IMR-90 (cell line): ENCODE measurements around the gene EPHB1. TPM values are rescaled to one million over a fixed set of nuclear protein-coding genes. Genes with fewer than 3 reads are reported as not detected.

Source experiments
- ATAC-seq: fragments of 200-7000 bp; cut with Tn5 transposase; 2 replicates; pipeline ENCODE4 v1.9.1; 2020; ENCODE audit warnings: low read depth, mild to moderate bottlenecking, moderate library complexity
- BruUV-seq: library from RNA; stranded (reverse); fragments of 400-500 nt; replicated peaks from 2 replicates; lab custom pipeline; 2021; lab: Mats Ljungman, UMichigan
- CTCF ChIA-PET: fragments of 300-600 bp; formaldehyde crosslinking; extraction: SDS; loops from one replicate; lab custom pipeline; 2021; ENCODE audit warnings: antibody characterized with exemption; lab: Yijun Ruan, JAX
- POLR2A ChIA-PET: fragments of 300-600 bp; sonication (Branson Sonifier 250); formaldehyde crosslinking; loops from one replicate; lab custom pipeline; 2022; ENCODE audit warnings: antibody characterized with exemption; ENCODE audit not compliant: unreplicated experiment; lab: Charles Lee
- DNase-seq: peaks from one replicate; pipeline ENCODE4 v3.0.0; 2013
- H2AFZ ChIP-seq: replicated peaks from 2 replicates; pipeline ENCODE3; 2013; ENCODE audit warnings: low read length, mild to moderate bottlenecking; ENCODE audit not compliant: poor library complexity
- H2AK5ac ChIP-seq: 2 replicates; pipeline ENCODE4 v1.6.1; 2013; ENCODE audit warnings: low read depth, low read length, inconsistent platforms
- H2AK9ac ChIP-seq: replicated peaks from 2 replicates; pipeline ENCODE3; 2013; ENCODE audit warnings: mild to moderate bottlenecking, low read depth, low read length, moderate library complexity; ENCODE audit not compliant: poor library complexity
- H2BK120ac ChIP-seq: 2 replicates; pipeline ENCODE4 v1.6.1; 2013; ENCODE audit warnings: low read depth, low read length, inconsistent platforms
- H2BK15ac ChIP-seq: 3 replicates; pipeline ENCODE4 v1.6.1; 2013; ENCODE audit warnings: low read depth, low read length, inconsistent platforms
- H2BK20ac ChIP-seq: 2 replicates; pipeline ENCODE4 v1.6.1; 2013; ENCODE audit warnings: low read depth, mild to moderate bottlenecking, inconsistent platforms, low read length, moderate library complexity
- H2BK5ac ChIP-seq: 2 replicates; pipeline ENCODE4 v1.6.1; 2013; ENCODE audit warnings: mild to moderate bottlenecking, low read depth, low read length, inconsistent platforms; ENCODE audit not compliant: poor library complexity, severe bottlenecking
- H3K14ac ChIP-seq: replicated peaks from 2 replicates; pipeline ENCODE4 v1.6.1; 2013; ENCODE audit warnings: low read depth, low read length, inconsistent platforms
- H3K18ac ChIP-seq: 2 replicates; pipeline ENCODE4 v1.6.1; 2013; ENCODE audit warnings: low read depth, low read length, control low read depth
- H3K23ac ChIP-seq: 2 replicates; pipeline ENCODE4 v1.6.1; 2013; ENCODE audit warnings: low read depth, low read length, inconsistent platforms
- H3K27ac ChIP-seq: 2 replicates; pipeline ENCODE4 v1.5.1; 2013; ENCODE audit warnings: mild to moderate bottlenecking, control low read depth, low read length; ENCODE audit not compliant: insufficient read depth
- H3K27me3 ChIP-seq: 2 replicates; pipeline ENCODE4 v1.6.1; 2013; ENCODE audit warnings: low read length; ENCODE audit not compliant: control insufficient read depth, insufficient read depth
- H3K36me3 ChIP-seq: 2 replicates; pipeline ENCODE4 v1.6.1; 2013; ENCODE audit warnings: low read length, mixed read lengths; ENCODE audit not compliant: control insufficient read depth, insufficient read depth
- H3K4ac ChIP-seq: 2 replicates; pipeline ENCODE4 v1.6.1; 2013; ENCODE audit warnings: low read depth, low read length, inconsistent platforms
- H3K4me1 ChIP-seq: 2 replicates; pipeline ENCODE4 v1.6.1; 2013; ENCODE audit warnings: low read length, mixed read lengths; ENCODE audit not compliant: control insufficient read depth, insufficient read depth
- H3K4me2 ChIP-seq: 2 replicates; pipeline ENCODE4 v1.6.1; 2013; ENCODE audit warnings: low read depth, mild to moderate bottlenecking, control low read depth, low read length, moderate library complexity
- H3K4me3 ChIP-seq: 2 replicates; pipeline ENCODE4 v1.5.1; 2013; ENCODE audit warnings: low read depth, mild to moderate bottlenecking, control low read depth, low read length, moderate library complexity; ENCODE audit not compliant: insufficient read depth
- H3K56ac ChIP-seq: 2 replicates; pipeline ENCODE4 v1.6.1; 2013; ENCODE audit warnings: low read length, inconsistent platforms; ENCODE audit not compliant: insufficient read depth; ENCODE audit errors: extremely low read depth
- H3K79me1 ChIP-seq, 2 experiments: 2 replicates each; pipeline ENCODE4 v1.6.1; 2013; ENCODE audit warnings: low read length in 2 of 2, inconsistent platforms in 1 of 2, low read depth in 1 of 2
- H3K9ac ChIP-seq: 2 replicates; pipeline ENCODE4 v1.6.1; 2013; ENCODE audit warnings: low read depth, low read length, control low read depth
- H3K9me1 ChIP-seq: 2 replicates; pipeline ENCODE4 v1.6.1; 2013; ENCODE audit warnings: low read length, inconsistent platforms; ENCODE audit not compliant: insufficient read depth
- H3K9me3 ChIP-seq: 2 replicates; pipeline ENCODE4 v1.6.1; 2013; ENCODE audit warnings: low read length; ENCODE audit not compliant: control insufficient read depth, insufficient read depth
- H4K20me1 ChIP-seq: 2 replicates; pipeline ENCODE4 v1.6.1; 2013; ENCODE audit warnings: low read length, inconsistent platforms; ENCODE audit not compliant: insufficient read depth
- H4K5ac ChIP-seq: 2 replicates; pipeline ENCODE4 v1.6.1; 2013; ENCODE audit warnings: mild to moderate bottlenecking, low read depth, low read length, control low read depth
- H4K8ac ChIP-seq, 2 experiments: 2 replicates each; pipeline ENCODE4 v1.6.1; 2013; ENCODE audit warnings: low read depth in 2 of 2, low read length in 2 of 2, control low read depth in 1 of 2, inconsistent platforms in 1 of 2
- H4K91ac ChIP-seq: 2 replicates; pipeline ENCODE4 v1.6.1; 2013; ENCODE audit warnings: low read depth, low read length, inconsistent platforms; ENCODE audit not compliant: insufficient read depth
- BHLHE40 ChIP-seq: fragments of 150-350 bp; IDR thresholded peaks from 2 replicates; pipeline ENCODE4 v1.6.1; 2016; ENCODE audit warnings: mild to moderate bottlenecking, low read depth, low read length
- ELK1 ChIP-seq: fragments of 150-350 bp; IDR thresholded peaks from 2 replicates; pipeline ENCODE4 v1.6.1; 2016; ENCODE audit warnings: low read depth, mild to moderate bottlenecking, low read length, moderate library complexity, borderline replicate concordance
- FOS ChIP-seq: fragments of 150-350 bp; IDR thresholded peaks from 2 replicates; pipeline ENCODE4 v1.6.1; 2016; ENCODE audit warnings: low read depth, low read length
- MAFK ChIP-seq: IDR thresholded peaks from 2 replicates; pipeline ENCODE4 v1.6.1; 2012; ENCODE audit warnings: low read depth, low read length, improper control_type of control experiment
- MXI1 ChIP-seq: IDR thresholded peaks from 2 replicates; pipeline ENCODE4 v1.6.1; 2012; ENCODE audit warnings: low read depth, mild to moderate bottlenecking, low read length, moderate library complexity, borderline replicate concordance
- NFE2L2 ChIP-seq: fragments of 150-350 bp; IDR thresholded peaks from 2 replicates; pipeline ENCODE4 v1.6.1; 2016; ENCODE audit warnings: low read depth, mild to moderate bottlenecking, low read length
- POLR2A ChIP-seq: IDR thresholded peaks from 2 replicates; pipeline ENCODE4 v1.6.1; 2012; ENCODE audit warnings: mild to moderate bottlenecking, low read depth, low read length
- RAD21 ChIP-seq: IDR thresholded peaks from 2 replicates; pipeline ENCODE4 v1.6.1; 2012; ENCODE audit warnings: low read length, improper control_type of control experiment
- RFX5 ChIP-seq: IDR thresholded peaks from 2 replicates; pipeline ENCODE4 v1.8.0; 2012; ENCODE audit warnings: low read depth, mild to moderate bottlenecking, low read length, moderate library complexity
- SMC3 ChIP-seq: fragments of 150-350 bp; IDR thresholded peaks from 2 replicates; pipeline ENCODE4 v1.6.1; 2016; ENCODE audit warnings: low read depth, mild to moderate bottlenecking, antibody characterized with exemption, low read length, moderate library complexity
- USF2 ChIP-seq: fragments of 150-350 bp; IDR thresholded peaks from 2 replicates; pipeline ENCODE4 v1.6.1; 2017; ENCODE audit warnings: mild to moderate bottlenecking, antibody characterized with exemption, low read length, low read depth
- WGBS, 2 experiments: methylation state at CpG; one replicate each; pipeline versions ENCODE4 v1.1.5 to v1.1.7; 2013; ENCODE audit warnings: missing lambda C conversion rate in 2 of 2; ENCODE audit not compliant: insufficient read length in 1 of 2; ENCODE audit errors: extremely low coverage in 2 of 2; 5-methylcytosine and 5-hydroxymethylcytosine counted together
- dilution Hi-C: fragments of 300-500 bp; cut with HindIII; formaldehyde crosslinking; loops from one replicate; pipeline ENCODE4 v1.14.3; 2018; ENCODE audit warnings: low sequenced_read_pairs; ENCODE audit not compliant: unreplicated experiment
- in situ Hi-C: fragments of 300-500 bp; cut with MboI; formaldehyde crosslinking; loops from 3 replicates; pipeline ENCODE4 v1.14.3; 2019; ENCODE audit warnings: low sequenced_read_pairs, inconsistent platforms, mixed read lengths
- intact Hi-C: fragments of 100-400 bp; cut with micrococcal nuclease; formaldehyde crosslinking; loops from 2 replicates; pipeline ENCODE4 v1.10.0; 2022
- polyA plus RNA-seq, 3 experiments: library from polyadenylated mRNA; depleted of rRNA; stranded (reverse); fragments of >200 nt; gene quantifications; 2 replicates each; pipeline ENCODE4 v1.2.3, GENCODE V29; 2012; ENCODE audit warnings: low replicate concordance in 1 of 3
- total RNA-seq: library from RNA; depleted of rRNA; stranded (reverse); fragments of >200 nt; gene quantifications from 2 replicates; pipeline ENCODE4 v1.2.3, GENCODE V29; 2012
- TF ChIP-seq, protein P1 (sequence below): conservative IDR thresholded peaks from 2 replicates; pipeline ENCODE4 v1.5.1; 2012; ENCODE audit warnings: mild to moderate bottlenecking, low read depth, low read length, improper control_type of control experiment

The EPHB1 gene
- total and polyA plus RNA-seq, 2 of the 4 experiments (the other 2 are of a cell fraction) = 0.17 to 0.36 TPM

- DNase-seq = no peak
- Histone ChIP-seq H3K56ac (no peak overlapping the region), H2BK120ac (no peak overlapping the region), H3K36me3 (no peaks in the 10 kb centered on the region), H3K14ac (no peak overlapping the region), H2BK5ac (no peak overlapping the region), H4K20me1 (no peaks in the 10 kb centered on the region), H4K91ac (no peak overlapping the region), H3K18ac (no peak overlapping the region), H3K4ac (no peak overlapping the region), H3K27ac (no peak overlapping the region), H2AFZ (no peak overlapping the region), H3K27me3 (no peaks in the 10 kb centered on the region), H3K4me3 (no peak overlapping the region), H3K4me1 (no peaks in the 10 kb centered on the region), H3K9me1 (no peaks in the 10 kb centered on the region), H3K23ac (no peak overlapping the region), H3K9me3 (no peaks in the 10 kb centered on the region; the same call in 1 of the 2 replicates), H2BK15ac (no peak overlapping the region), H3K9ac (no peak overlapping the region), H2AK9ac (no peak overlapping the region), H2BK20ac (no peak overlapping the region), H4K8ac (no peak overlapping the region), H3K4me2 (no peak overlapping the region), H3K79me1 (no peaks in the 10 kb centered on the region), H2AK5ac (no peak overlapping the region), H4K5ac (no peak overlapping the region)
- intact Hi-C loops = no loop called here
- no peak for ATAC-seq
- no TSS peak for BruUV-seq
- 69% methylated on average over 2 of the region's 5 CpGs; no CpG with 5 or more reads in 1 of the 2 experiments for WGBS, 2 experiments
- POLR2A ChIA-PET = no interaction called here
- dilution Hi-C loops = no loop called here
- CTCF ChIA-PET = no interaction called here
- TF ChIP-seq SMC3 = no peak
- TF ChIP-seq MXI1 = no peak
- TF ChIP-seq, protein P1, sequence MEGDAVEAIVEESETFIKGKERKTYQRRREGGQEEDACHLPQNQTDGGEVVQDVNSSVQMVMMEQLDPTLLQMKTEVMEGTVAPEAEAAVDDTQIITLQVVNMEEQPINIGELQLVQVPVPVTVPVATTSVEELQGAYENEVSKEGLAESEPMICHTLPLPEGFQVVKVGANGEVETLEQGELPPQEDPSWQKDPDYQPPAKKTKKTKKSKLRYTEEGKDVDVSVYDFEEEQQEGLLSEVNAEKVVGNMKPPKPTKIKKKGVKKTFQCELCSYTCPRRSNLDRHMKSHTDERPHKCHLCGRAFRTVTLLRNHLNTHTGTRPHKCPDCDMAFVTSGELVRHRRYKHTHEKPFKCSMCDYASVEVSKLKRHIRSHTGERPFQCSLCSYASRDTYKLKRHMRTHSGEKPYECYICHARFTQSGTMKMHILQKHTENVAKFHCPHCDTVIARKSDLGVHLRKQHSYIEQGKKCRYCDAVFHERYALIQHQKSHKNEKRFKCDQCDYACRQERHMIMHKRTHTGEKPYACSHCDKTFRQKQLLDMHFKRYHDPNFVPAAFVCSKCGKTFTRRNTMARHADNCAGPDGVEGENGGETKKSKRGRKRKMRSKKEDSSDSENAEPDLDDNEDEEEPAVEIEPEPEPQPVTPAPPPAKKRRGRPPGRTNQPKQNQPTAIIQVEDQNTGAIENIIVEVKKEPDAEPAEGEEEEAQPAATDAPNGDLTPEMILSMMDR = no peak
- no peak for TF ChIP-seq BHLHE40
- TF ChIP-seq RAD21 = no peak
- TF ChIP-seq FOS = no peak
- TF ChIP-seq POLR2A = no peak
- no peak for TF ChIP-seq USF2
- TF ChIP-seq RFX5 = no peak
- no peak for TF ChIP-seq ELK1
- TF ChIP-seq MAFK = no peak
- no peak for TF ChIP-seq NFE2L2
- in situ Hi-C loops = loop anchor here (25.0 kb wide), 1 partner anchor 96 kb away; no protein-coding TSS in a partner anchor
These were observed 262.9 kb downstream of the EPHB1 start for GRCh38 chr3:135057996-135058395.
